Activated CD8-positive, alpha-beta memory T cell treated with anti-CD3 and anti-CD28 coated beads for 1 hour (primary cell): ENCODE data around the gene ITGB4.
"Not testable (repeated sequence)": the region's sequence is repeated elsewhere in the genome, so short reads cannot be mapped to it uniquely, and the experiment has no call there.

Experiments
- DNase-seq, 2 donors: peaks; one replicate each; pipeline ENCODE4 v3.0.0-alpha.2; 2020; ENCODE audit warnings: low read depth in 1 of 2; ENCODE audit errors: extremely low read depth in 1 of 2

ITGB4 gene

GRCh38 chr17:75769536-75769935, 48.3 kb downstream of the ITGB4 start:
- no peak for DNase-seq

DNA sequence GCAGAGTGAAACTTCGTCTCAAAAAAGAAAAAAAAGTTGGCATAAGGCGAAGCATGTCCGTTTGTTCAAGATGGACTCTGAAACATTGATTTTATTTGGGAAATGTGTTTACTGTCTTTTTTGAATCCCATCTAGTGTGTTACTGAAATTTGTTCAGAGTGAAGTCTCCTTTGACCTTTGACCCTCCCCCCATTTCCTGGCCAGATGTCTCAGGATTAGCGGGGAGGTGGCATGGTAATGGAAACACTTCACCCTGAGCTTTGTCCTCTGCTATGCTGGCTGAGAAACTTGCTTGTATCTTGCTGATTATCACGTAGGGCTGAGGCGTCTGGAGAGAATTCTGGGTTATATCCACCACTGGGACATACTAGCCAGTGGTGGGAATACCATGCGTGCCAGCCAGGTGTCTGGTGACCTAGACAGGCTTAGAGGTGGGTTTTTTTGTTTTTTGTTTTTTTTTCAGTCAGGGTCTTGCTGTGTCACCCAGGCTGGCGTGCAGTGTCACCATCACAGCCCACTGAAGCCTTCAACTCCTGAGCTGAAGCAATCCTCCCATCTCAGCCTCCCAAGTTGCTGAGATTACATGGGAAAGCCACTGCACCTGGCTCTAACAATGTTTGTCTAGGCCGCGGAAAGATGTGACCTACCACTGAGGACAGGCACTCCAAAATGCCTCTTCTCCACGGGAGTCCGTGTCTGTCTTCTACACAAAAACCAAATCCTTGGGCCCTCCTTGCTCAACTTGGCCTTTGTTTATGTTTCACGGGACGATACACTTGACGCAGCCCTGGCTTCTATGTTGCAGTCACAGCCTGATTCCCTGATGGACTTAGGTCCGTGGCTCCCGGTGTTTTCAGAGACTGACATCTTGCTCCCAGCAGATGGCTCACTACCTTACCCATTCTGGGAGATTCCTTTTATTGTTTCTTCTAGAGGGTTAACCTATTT, 50.3 kb downstream of the ITGB4 start:
- DNase-seq: no peak

GRCh38 chr17:75773121-75773807, 52.0 kb downstream of the ITGB4 start:
- no peak for DNase-seq

GRCh38 chr17:75773808-75774470, 52.7 kb downstream of the ITGB4 start:
- no peak for DNase-seq

DNA sequence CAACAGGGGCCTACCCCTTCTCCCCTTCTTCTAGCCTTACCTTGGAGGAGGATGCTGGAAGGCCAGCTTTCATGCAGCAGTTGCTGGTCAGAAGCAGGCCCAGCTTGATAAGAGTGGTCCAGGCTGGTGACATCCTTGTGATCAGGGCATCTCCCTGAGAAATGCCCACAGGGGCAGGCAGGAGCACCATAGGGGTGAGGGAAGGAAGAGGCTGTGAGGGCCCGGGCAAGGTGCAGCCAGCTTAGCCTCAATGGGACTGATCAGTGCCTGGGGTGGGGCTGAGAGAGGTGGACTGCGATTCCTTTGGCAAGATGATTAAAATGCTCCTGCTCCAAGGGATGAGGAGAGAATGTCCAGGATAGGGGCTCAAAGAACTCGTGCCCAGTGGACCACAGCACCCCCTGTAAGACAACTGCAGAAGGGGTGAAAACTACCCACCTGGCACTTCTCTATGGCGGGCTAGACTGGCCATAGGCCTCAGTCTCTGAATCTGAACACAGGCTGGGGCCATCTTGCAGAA, 53.3 kb downstream of the ITGB4 start:
- DNase-seq: no peak

- no peak for DNase-seq
Measured at GRCh38 chr17:75774991-75775668, 53.9 kb downstream of the ITGB4 start.

GRCh38 chr17:75776386-75777295, 55.4 kb downstream of the ITGB4 start:
- no peak for DNase-seq

- DNase-seq: no peak
Measured at GRCh38 chr17:75777296-75777922, 56.1 kb downstream of the ITGB4 start.

GRCh38 chr17:75778066-75778860, 57.0 kb downstream of the ITGB4 start:
- not testable (repeated sequence) for DNase-seq

- DNase-seq: peak; percentile 40 to 44
Measured at GRCh38 chr17:75778861-75779249, 57.6 kb downstream of the ITGB4 start.

GRCh38 chr17:75779250-75779986, 58.2 kb downstream of the ITGB4 start:
- peak; percentile 83 to 91 for DNase-seq

DNA sequence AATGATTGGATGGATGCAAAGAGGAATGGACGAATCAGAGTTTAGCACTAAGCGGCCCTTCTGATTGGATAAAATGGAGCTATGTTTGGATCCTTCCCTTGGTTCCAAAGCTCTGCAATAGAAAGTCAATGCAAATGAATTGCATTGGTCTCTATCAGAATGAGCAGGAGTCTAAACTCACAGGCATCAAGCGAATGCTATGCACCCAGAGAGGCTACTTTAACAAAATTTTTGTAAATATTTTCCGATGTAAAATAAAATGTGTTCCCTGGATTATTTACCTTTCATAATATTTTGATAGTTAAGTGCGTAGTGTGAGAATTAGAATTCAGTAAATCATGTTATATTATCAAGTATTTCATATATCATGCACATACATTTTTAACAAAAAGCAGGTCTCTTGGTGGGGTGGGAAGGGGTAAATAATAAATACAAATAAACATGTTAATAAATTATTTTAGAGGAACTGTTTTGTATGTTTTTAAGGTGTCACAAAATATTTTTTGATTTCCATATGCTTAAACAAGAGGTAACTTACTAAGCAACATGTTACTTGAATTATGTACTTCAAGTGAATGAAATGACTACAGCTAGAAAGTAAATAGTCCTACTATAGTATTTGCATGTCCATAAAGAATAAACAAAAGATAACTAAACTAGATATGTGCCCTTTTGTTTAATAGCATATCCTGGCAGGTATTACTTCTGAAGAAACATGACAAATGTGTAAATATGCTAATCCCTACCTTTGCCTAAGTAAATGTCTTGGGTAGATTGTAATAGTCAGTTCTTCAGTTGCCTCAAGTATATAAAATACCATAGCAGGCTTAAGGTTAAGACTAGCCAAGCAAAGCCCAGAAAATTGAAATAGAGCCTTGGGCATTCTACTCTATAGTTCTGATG, 59.0 kb downstream of the ITGB4 start:
- DNase-seq: no peak

- no peak for DNase-seq
Measured at GRCh38 chr17:75783069-75783783, 62.0 kb downstream of the ITGB4 start.

- no peak for DNase-seq
Measured at GRCh38 chr17:75783803-75784472, 62.7 kb downstream of the ITGB4 start.

GRCh38 chr17:75784473-75785015, 63.3 kb downstream of the ITGB4 start, which contains the start of gene UNK:
TSS of gene UNK (plus strand) at chr17:75784806. CDS start at chr17:75784881, 75 bp downstream.
- peak; percentile 90 to 91 for DNase-seq
